GM21529 (cell line): ENCODE measurements around the gene CHTF18.

ENCODE experiments used
- ATAC-seq: cut with Tn5 transposase; IDR thresholded peaks from one replicate; pipeline ENCODE4 v1.9.1; 2021; ENCODE audit not compliant: unreplicated experiment

CHTF18 gene

DNA sequence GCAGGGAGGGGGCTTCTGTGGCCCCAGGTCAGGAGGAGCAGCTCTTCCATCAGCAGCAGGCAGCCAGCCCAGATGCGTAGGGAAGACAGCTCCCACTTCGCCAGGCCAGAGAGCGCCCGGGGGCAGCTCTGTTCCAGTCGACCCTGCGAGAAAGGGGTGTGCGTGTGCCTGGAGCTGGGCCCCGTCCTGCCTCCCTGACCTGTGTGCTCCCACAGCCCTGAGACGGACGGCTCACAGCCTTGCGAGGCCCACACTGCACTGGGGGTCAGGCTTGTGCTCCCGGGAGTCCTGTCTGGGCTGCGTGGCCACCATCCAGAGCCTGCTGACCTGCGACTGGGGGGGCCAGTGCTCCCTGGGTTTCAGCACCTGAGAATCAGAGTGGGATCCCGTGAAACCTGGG lies 28.4 kb upstream of the CHTF18 start:
- no peak for ATAC-seq

- no peak for ATAC-seq
Measured at GRCh38 chr16:760545-761343, 27.7 kb upstream of the CHTF18 start, which contains the start of gene MSLN. TSS of gene MSLN (plus strand) at chr16:760734. CDS start at chr16:762681, 1,947 bp downstream.

DNA sequence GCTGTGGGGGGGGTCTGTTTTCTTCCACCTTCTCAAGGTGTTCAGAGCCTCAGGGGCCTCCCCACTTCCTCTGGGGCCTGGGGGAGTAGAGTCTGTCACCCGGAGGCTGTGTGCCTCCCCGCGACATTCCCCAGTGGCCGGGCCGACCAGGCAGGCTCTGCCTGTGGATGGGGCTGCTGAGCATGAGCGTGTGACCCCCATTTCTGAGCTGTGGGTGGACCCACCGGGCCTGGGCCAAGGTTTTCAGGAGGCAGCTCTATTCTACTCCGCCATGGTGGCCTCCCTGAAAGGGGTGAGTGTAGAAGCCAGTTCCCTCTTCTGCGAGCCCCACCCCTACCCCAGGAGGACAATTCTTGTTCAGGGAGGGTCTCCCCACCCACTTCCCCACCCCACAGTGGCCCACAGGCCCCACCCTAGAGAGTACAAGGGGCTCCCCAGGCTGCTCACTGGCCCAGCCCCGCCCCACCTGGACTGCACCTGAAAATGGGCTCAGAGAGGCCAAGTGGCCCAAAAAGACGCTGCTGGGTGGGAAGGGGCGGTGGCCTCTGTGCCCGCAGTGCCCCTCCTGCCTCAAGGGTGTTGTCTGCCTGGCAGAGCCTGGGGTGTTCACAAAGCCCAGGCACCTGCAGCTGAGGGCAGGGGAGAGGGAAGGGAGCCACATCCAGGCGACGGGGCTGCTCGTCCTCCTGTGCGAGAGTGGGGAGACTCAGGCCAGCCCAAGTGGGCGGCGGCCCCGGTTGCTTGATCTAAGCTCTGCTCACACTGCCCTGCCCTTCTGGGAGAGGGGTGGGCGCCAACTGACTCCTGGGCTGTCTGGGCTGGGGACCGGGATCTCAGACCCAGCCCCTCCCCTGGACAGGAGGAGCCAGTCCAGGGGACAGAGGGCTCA lies 26.6 kb upstream of the CHTF18 start:
- no peak for ATAC-seq

DNA sequence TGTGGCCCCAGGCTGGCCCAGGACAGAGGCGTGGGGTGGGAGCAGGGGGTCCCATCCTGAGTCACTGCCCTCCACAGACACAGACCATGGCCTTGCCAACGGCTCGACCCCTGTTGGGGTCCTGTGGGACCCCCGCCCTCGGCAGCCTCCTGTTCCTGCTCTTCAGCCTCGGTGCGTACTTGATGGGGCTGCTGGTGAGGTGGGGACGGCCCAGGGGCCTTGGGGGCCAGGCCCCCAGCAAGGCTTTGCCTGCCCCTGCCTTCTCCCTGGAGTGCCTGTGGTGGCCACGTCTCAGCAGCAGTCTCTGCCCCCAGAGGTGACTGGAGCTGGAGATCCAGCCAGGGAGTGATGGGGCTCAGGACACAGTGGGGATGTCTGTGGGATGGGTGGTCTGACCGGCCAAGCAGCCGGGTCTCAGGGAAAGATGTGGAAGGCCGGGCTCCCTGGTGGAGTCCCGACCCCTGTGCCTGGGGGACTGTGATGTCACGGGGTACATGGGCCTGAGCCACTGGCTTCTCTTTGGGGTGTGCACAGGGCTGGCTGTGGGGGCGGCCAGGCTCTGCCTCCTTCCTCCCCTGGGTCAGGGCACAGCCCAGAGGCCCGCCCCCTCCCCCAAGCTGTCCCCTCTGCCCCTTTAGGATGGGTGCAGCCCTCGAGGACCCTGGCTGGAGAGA lies 25.7 kb upstream of the CHTF18 start:
- ATAC-seq = no peak

DNA sequence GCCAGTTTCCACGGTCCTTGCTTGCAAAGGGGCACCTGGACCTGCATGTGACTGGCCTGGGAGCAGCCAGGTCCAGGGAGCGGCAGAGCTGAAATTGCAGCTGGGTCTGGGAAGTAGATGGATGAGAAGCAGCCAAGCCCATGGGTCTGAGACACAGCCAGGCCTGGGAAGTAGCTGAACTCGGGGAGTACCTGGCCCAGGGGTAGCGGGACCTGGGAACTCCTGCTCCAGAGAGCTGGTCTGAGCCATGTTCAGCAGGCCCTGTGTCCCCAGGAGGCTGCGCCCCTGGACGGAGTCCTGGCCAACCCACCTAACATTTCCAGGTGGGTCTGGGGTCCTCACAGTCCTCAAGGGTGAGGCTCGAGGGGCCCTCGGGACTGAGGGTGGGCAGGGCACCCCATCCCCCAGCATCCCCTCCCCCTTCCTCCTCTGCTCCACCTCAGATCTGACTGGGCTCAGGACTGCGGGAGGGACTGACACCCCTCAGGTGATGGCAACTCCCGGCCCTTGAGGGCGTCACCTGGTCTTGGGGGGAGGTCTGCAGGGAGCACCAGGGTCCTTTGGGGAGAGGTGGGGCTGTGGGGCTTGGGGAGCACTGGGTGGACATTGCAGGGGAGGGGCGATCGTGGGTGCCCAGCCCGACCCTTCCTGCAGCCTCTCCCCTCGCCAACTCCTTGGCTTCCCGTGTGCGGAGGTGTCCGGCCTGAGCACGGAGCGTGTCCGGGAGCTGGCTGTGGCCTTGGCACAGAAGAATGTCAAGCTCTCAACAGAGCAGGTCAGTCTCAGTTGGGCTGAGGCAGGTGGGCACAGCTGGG lies 24.8 kb upstream of the CHTF18 start:
- no peak for ATAC-seq

GRCh38 chr16:764184-764750 lies 24.2 kb upstream of the CHTF18 start:
- no peak for ATAC-seq

DNA sequence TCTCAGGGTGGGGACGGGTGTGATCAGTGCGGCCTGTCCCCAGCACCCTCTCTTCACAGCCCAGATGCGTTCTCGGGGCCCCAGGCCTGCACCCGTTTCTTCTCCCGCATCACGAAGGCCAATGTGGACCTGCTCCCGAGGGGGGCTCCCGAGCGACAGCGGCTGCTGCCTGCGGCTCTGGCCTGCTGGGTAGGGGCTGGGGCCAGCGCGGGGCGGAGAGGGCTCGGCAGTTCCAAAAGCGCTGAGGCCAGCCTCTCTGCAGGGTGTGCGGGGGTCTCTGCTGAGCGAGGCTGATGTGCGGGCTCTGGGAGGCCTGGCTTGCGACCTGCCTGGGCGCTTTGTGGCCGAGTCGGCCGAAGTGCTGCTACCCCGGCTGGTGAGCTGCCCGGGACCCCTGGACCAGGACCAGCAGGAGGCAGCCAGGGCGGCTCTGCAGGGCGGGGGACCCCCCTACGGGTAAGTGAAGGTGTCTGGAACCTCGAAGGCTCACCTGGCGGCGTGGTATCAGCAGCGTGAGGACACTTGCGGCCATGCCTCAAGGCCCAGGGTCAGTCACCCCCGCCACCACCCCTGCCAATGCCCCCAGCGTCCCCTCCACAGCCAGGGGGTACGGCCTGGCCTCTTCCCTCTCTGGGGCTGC lies 23.5 kb upstream of the CHTF18 start:
- no peak for ATAC-seq

GRCh38 chr16:765488-765865 lies 22.9 kb upstream of the CHTF18 start:
- no peak for ATAC-seq

GRCh38 chr16:766008-766819 lies 22.2 kb upstream of the CHTF18 start:
- ATAC-seq = no peak

GRCh38 chr16:766820-767640 lies 21.4 kb upstream of the CHTF18 start:
- no peak for ATAC-seq

DNA sequence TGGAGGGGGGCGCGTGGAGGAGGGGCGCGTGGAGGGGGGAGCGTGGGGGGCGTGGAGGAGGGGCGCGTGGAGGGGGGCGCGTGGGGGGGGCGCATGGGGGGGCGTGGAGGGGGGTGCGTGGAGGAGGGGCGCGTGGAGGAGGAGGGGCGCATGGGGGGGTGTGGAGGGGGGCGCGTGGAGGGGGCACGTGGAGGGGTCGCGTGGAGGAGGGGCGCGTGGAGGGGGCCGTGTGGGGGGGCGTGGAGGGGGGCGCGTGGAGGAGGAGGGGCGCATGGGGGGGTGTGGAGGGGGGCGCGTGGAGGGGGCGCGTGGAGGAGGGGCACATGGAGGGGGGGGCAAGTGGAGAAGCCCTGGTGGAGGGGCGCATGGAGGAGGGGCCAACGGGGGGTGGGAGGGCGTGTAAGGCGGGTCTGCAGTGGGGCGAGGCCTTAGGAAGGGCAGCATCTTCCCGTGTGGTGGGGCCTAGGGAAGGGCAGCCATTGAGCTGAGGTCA lies 20.6 kb upstream of the CHTF18 start:
- ATAC-seq = no peak

DNA sequence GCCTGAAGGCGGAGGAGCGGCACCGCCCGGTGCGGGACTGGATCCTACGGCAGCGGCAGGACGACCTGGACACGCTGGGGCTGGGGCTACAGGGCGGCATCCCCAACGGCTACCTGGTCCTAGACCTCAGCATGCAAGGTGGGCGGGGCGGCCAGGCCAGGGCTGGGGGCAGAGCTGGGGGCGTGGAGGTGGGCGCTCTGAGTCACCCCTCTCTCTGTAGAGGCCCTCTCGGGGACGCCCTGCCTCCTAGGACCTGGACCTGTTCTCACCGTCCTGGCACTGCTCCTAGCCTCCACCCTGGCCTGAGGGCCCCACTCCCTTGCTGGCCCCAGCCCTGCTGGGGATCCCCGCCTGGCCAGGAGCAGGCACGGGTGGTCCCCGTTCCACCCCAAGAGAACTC lies 20.0 kb upstream of the CHTF18 start:
- no peak for ATAC-seq

- ATAC-seq = no peak
Measured at GRCh38 chr16:769184-769784, 19.1 kb upstream of the CHTF18 start.

GRCh38 chr16:769934-770333 lies 18.5 kb upstream of the CHTF18 start:
- ATAC-seq = no peak

DNA sequence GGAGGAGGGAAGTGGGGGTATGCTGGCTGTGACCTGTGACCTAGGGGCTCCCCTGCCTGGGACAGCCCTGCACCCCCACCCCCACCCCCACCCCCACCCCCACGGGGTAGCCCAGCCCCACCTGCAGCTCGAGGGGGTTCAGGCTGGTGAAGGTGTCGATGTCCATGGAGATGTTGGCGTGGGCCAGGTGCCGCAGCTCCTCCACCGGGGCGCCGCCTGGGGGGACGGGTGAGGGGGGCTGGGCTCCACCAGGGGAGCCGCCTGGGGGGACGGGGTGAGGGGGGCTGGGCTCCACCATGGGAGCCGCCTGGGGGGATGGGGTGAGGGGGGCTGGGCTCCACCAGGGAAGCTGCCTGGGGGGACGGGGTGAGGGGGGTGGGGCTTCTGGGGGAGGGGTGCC lies 18.0 kb upstream of the CHTF18 start:
- no peak for ATAC-seq

DNA sequence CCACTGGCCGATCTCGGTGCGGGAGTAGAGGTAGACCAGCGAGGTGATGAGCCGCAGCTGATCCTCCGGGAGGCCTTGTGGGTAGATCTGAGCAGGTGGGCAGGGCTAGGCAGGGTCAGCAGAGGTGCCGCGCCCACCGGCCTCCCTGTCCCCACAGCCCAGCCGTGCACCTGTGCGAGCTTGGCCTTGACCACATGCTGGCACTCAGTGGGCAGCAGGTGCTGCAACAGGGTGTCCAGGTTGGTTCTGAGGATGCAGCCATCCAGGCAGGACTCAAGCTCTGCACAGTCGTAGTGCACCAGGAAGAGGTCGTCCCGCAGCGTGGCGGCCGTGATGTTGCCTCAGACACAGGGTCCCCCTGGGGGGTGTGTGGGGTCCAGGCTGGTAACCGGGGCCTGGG lies 15.5 kb upstream of the CHTF18 start:
- ATAC-seq = no peak

- no peak for ATAC-seq
Measured at GRCh38 chr16:774086-775001, 14.1 kb upstream of the CHTF18 start.
